OCI-LY7 (cell line): ENCODE measurements around the gene ERCC4. TPM values are rescaled to one million over a fixed set of nuclear protein-coding genes. Genes with fewer than 3 reads are reported as not detected.

Source experiments
- BruUV-seq: library from RNA; stranded (reverse); fragments of 400-500 nt; replicated peaks from 2 replicates; lab custom pipeline; 2021; lab: Mats Ljungman, UMichigan
- CTCF ChIA-PET: fragments of 300-600 bp; sonication (Branson Sonifier 250); formaldehyde crosslinking; loops from one replicate; lab custom pipeline; 2022; ENCODE audit warnings: antibody characterized with exemption; ENCODE audit not compliant: unreplicated experiment; lab: Charles Lee
- POLR2A ChIA-PET: fragments of 300-600 bp; sonication (Branson Sonifier 250); formaldehyde crosslinking; loops from one replicate; lab custom pipeline; 2022; ENCODE audit warnings: antibody characterized with exemption; lab: Charles Lee
- DNase-seq: peaks from one replicate; pipeline ENCODE4 v3.0.0-alpha.2; 2015; ENCODE audit warnings: low spot score
- H2AFZ ChIP-seq: fragments of 200-600 bp; sonication (generic), shearing (Covaris generic); 2 replicates; pipeline ENCODE4 v1.6.1; 2014; ENCODE audit warnings: mild to moderate bottlenecking, antibody characterized with exemption, low read length, moderate library complexity
- H3K27ac ChIP-seq: fragments of 200-600 bp; sonication (generic); 2 replicates; pipeline ENCODE4 v1.5.1; 2014; ENCODE audit warnings: mixed run types, low read depth, mild to moderate bottlenecking, moderate library complexity, low read length, inconsistent platforms; ENCODE audit not compliant: poor library complexity, severe bottlenecking
- H3K36me3 ChIP-seq: fragments of 200-600 bp; sonication (generic); 2 replicates; pipeline ENCODE4 v1.6.1; 2014; ENCODE audit warnings: mild to moderate bottlenecking, antibody characterized with exemption, low read length, moderate library complexity, mixed read lengths; ENCODE audit not compliant: insufficient read depth
- H3K4me1 ChIP-seq: fragments of 200-600 bp; sonication (generic); 2 replicates; pipeline ENCODE4 v1.5.1; 2014; ENCODE audit warnings: mild to moderate bottlenecking, low read length; ENCODE audit not compliant: insufficient read depth, poor library complexity, severe bottlenecking
- H3K4me2 ChIP-seq: fragments of 200-600 bp; sonication (generic); 2 replicates; pipeline ENCODE4 v1.6.1; 2014; ENCODE audit warnings: mild to moderate bottlenecking, low read length
- H3K4me3 ChIP-seq: fragments of 200-600 bp; sonication (generic); 2 replicates; pipeline ENCODE4 v1.5.1; 2014; ENCODE audit warnings: mild to moderate bottlenecking, low read depth, low read length; ENCODE audit not compliant: poor library complexity, severe bottlenecking
- H3K79me2 ChIP-seq: fragments of 200-600 bp; sonication (generic); 2 replicates; pipeline ENCODE4 v1.6.1; 2016; ENCODE audit warnings: low read depth, mild to moderate bottlenecking, low read length, moderate library complexity, mixed read lengths; ENCODE audit not compliant: insufficient read depth
- H3K9me2 ChIP-seq: fragments of 200-600 bp; sonication (generic); 2 replicates; pipeline ENCODE4 v1.6.1; 2016; ENCODE audit warnings: mild to moderate bottlenecking, low read length, mixed read lengths; ENCODE audit not compliant: insufficient read depth
- H3K9me3 ChIP-seq: fragments of 200-600 bp; sonication (generic); 2 replicates; pipeline ENCODE4 v1.6.1; 2014; ENCODE audit warnings: mild to moderate bottlenecking, mixed run types, low read length, mixed read lengths
- H4K20me1 ChIP-seq: fragments of 200-600 bp; sonication (generic); 2 replicates; pipeline ENCODE4 v1.6.1; 2014; ENCODE audit warnings: mild to moderate bottlenecking, antibody characterized with exemption, low read length, moderate library complexity, mixed read lengths; ENCODE audit not compliant: insufficient read depth
- EZH2phosphoT487 ChIP-seq: fragments of 200-600 bp; sonication (generic); IDR thresholded peaks from 2 replicates; pipeline ENCODE4 v1.6.1; 2018; ENCODE audit warnings: low read depth, borderline replicate concordance, mild to moderate bottlenecking, mixed run types, antibody characterized with exemption, low read length, moderate library complexity, mixed read lengths
- intact Hi-C: fragments of 100-400 bp; cut with micrococcal nuclease; formaldehyde crosslinking; loops from one replicate; pipeline ENCODE4 v1.10.0; 2022; ENCODE audit not compliant: unreplicated experiment
- total RNA-seq, 2 experiments: library from RNA; depleted of rRNA in 1 of 2; stranded (reverse); fragments of >200 nt in 1 of 2; shearing (Covaris generic) in 1 of 2; gene quantifications; 2 replicates each; pipeline ENCODE4 v1.2.3, GENCODE V29; 2014 to 2022
- TF ChIP-seq, protein P1 (sequence below): fragments of 200-600 bp; sonication (generic); conservative IDR thresholded peaks from 2 replicates; pipeline ENCODE4 v1.5.1; 2014; ENCODE audit warnings: mild to moderate bottlenecking, antibody characterized with exemption, low read length, moderate library complexity, mixed read lengths

The ERCC4 gene
- total RNA-seq, 2 experiments from 2014 or later, result 7.3 to 21.6 TPM

DNA sequence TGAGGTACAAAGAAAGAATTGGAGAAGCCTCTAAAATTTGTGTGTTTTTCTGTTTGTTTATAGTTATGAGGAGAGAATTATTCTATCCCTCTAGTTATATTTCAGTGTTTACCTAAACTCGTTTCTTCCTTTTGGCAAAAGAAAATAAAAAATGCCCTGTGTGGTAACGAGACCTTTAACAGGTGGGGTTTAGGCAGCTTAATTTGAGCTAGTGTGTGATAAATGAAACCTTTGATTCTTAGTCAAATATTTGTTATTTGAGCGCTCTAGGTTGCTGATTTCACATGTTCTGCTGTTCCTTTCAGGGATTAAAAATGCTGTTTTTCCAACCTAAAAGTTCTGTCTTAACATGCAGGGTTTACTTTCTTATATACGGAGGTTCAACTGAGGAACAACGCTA, 17.5 kb downstream of the ERCC4 start:
- no peak for TF ChIP-seq EZH2phosphoT487
- TF ChIP-seq, protein P1, sequence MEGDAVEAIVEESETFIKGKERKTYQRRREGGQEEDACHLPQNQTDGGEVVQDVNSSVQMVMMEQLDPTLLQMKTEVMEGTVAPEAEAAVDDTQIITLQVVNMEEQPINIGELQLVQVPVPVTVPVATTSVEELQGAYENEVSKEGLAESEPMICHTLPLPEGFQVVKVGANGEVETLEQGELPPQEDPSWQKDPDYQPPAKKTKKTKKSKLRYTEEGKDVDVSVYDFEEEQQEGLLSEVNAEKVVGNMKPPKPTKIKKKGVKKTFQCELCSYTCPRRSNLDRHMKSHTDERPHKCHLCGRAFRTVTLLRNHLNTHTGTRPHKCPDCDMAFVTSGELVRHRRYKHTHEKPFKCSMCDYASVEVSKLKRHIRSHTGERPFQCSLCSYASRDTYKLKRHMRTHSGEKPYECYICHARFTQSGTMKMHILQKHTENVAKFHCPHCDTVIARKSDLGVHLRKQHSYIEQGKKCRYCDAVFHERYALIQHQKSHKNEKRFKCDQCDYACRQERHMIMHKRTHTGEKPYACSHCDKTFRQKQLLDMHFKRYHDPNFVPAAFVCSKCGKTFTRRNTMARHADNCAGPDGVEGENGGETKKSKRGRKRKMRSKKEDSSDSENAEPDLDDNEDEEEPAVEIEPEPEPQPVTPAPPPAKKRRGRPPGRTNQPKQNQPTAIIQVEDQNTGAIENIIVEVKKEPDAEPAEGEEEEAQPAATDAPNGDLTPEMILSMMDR, result no peak
- Histone ChIP-seq H3K4me3 (no peak overlapping the region), H3K27ac (no peak overlapping the region), H3K4me2 (no peak overlapping the region), H3K36me3 (peaks cover 61% of the 10 kb centered on the region), H2AFZ (no peak overlapping the region), H3K9me3 (peaks cover 5% of the 10 kb centered on the region; the same call in 1 of the 2 replicates), H3K9me2 (no peaks in the 10 kb centered on the region), H4K20me1 (no peaks in the 10 kb centered on the region; the same call in 1 of the 2 replicates), H3K79me2 (no peaks in the 10 kb centered on the region), H3K4me1 (no peaks in the 10 kb centered on the region)
- CTCF ChIA-PET, result interaction anchor here (0.7 kb wide), 1 partner anchor 17 kb away, joined by 3 read pairs; the partner anchor contains the start of gene ERCC4
- POLR2A ChIA-PET, result no interaction called here
- no TSS peak for BruUV-seq
- intact Hi-C loops, result no loop called here
- no peak for DNase-seq

DNA sequence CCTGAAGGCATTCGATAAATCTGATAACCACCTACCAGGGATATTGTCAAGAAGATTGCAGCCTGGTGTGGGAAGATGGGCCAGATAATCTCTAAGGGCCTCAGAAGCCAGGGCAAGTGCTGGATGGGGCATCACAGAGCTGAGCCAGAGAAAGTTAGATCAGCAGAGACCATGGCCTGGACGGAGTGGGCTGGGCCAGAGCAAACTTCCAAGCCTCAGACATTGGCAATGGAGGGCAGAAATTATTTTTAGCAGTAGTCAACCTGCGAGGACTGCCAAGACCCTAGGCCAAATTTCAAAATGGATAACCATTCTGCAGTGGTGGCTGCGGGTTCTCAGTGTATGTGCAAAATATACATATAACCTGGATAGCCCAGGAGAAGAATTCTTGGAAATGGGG, 18.5 kb downstream of the ERCC4 start:
- H3K4me1 ChIP-seq, result no peaks in the 10 kb centered on the region
- ChIA-PET CTCF (no interaction called here), POLR2A (interaction anchor here (0.7 kb wide), 1 partner anchor 18 kb away, joined by 3 read pairs; no protein-coding TSS in a partner anchor)
- H3K9me2 ChIP-seq, result no peaks in the 10 kb centered on the region
- intact Hi-C loops, result no loop called here
- TF ChIP-seq, protein P1, result no peak
- TF ChIP-seq EZH2phosphoT487, result no peak
- no peak overlapping the region for H3K4me2 ChIP-seq
- no peak overlapping the region for H2AFZ ChIP-seq
- H3K4me3 ChIP-seq, result no peak overlapping the region
- H3K9me3 ChIP-seq, result peaks cover 5% of the 10 kb centered on the region; the same call in 1 of the 2 replicates
- no peaks in the 10 kb centered on the region for H3K79me2 ChIP-seq
- no TSS peak for BruUV-seq
- H3K36me3 ChIP-seq, result peaks cover 65% of the 10 kb centered on the region
- H3K27ac ChIP-seq, result no peak overlapping the region
- no peaks in the 10 kb centered on the region; the same call in 1 of the 2 replicates for H4K20me1 ChIP-seq
- no peak for DNase-seq

- no peak for DNase-seq
- no peak overlapping the region for H3K4me2 ChIP-seq
- ChIA-PET POLR2A (interaction anchor here (0.6 kb wide), 1 partner anchor 537 kb away, joined by 4 read pairs; no protein-coding TSS in a partner anchor), CTCF (no interaction called here)
- no peak overlapping the region for H2AFZ ChIP-seq
- no peak overlapping the region for H3K27ac ChIP-seq
- no peaks in the 10 kb centered on the region; the same call in 1 of the 2 replicates for H4K20me1 ChIP-seq
- TF ChIP-seq, protein P1, result no peak
- no peak for TF ChIP-seq EZH2phosphoT487
- H3K9me2 ChIP-seq, result no peaks in the 10 kb centered on the region
- intact Hi-C loops, result no loop called here
- H3K4me3 ChIP-seq, result no peak overlapping the region
- no TSS peak for BruUV-seq
- peaks cover 58% of the 10 kb centered on the region for H3K36me3 ChIP-seq
- no peaks in the 10 kb centered on the region for H3K79me2 ChIP-seq
- H3K4me1 ChIP-seq, result no peaks in the 10 kb centered on the region
- H3K9me3 ChIP-seq, result peaks cover 5% of the 10 kb centered on the region; the same call in 1 of the 2 replicates
Observed at GRCh38 chr16:13939821-13940220, 19.9 kb downstream of the ERCC4 start.
